ENCODE results near the gene GIPC2.
"Not testable (repeated sequence)": the region's sequence is repeated elsewhere in the genome, so short reads cannot be mapped to it uniquely, and the experiment has no call there.

GIPC2 gene

DNA sequence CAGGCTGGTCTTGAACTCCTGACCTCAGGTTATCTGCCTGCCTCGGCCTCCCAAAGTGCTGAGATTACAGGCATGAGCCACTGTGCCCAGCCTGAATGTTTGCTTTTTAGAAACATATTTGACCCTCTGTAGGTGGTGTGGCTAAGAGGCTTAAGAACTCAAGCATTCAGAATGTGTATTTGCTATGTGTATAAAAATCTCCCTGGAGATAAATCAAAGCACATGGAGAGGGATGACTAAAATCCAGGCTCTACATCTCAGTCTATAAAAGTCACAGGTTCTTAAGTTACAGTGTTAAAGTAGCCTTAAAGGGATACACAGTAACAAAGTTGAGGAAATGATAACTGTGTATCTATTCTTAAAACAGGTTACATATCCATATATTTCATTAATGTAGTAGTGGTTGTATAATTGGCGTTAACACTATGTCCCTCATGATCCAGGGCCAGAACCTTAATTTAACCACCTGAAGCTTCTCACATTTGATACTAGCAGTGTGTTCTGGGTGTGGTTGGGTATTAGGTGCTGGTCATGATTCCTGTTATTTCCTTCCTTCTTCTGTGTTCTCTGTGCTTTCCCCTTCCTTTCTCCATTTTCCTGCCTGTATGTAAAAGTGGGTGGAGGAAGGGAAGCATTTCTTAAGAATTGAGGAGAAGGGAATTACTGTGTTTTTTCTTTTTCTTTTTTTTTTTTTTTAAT is 16.2 kb downstream of the GIPC2 start:
- Histone ChIP-seq H3F3A (ENCODE audit: control insufficient read depth, insufficient read depth) (no peaks in the 10 kb centered on the region), H3K27me3 (ENCODE audit: control insufficient read depth, low read length) (no peaks in the 10 kb centered on the region), H3K4me2 (ENCODE audit: low read length) (no peak overlapping the region), H3K4me1 (ENCODE audit: control insufficient read depth, low read length) (no peaks in the 10 kb centered on the region), H3K9me3 (ENCODE audit: control insufficient read depth, insufficient read depth, low read length) (no peaks in the 10 kb centered on the region), H3K9me2 (replicated peaks; ENCODE audit: control insufficient read depth, low read length) (no peaks in the 10 kb centered on the region), H3K36me3 (ENCODE audit: control insufficient read depth, low read length) (no peaks in the 10 kb centered on the region), H3K4me3 (ENCODE audit: low read length) (no peak overlapping the region), H4K20me1 (ENCODE audit: control insufficient read depth, insufficient read depth, low read depth, low read length) (no peaks in the 10 kb centered on the region), H3K79me2 (ENCODE audit: control insufficient read depth, low read length) (no peaks in the 10 kb centered on the region), H3K27ac (ENCODE audit: low read depth, low read length) (no peak overlapping the region)
- TF ChIP-seq, protein P1, sequence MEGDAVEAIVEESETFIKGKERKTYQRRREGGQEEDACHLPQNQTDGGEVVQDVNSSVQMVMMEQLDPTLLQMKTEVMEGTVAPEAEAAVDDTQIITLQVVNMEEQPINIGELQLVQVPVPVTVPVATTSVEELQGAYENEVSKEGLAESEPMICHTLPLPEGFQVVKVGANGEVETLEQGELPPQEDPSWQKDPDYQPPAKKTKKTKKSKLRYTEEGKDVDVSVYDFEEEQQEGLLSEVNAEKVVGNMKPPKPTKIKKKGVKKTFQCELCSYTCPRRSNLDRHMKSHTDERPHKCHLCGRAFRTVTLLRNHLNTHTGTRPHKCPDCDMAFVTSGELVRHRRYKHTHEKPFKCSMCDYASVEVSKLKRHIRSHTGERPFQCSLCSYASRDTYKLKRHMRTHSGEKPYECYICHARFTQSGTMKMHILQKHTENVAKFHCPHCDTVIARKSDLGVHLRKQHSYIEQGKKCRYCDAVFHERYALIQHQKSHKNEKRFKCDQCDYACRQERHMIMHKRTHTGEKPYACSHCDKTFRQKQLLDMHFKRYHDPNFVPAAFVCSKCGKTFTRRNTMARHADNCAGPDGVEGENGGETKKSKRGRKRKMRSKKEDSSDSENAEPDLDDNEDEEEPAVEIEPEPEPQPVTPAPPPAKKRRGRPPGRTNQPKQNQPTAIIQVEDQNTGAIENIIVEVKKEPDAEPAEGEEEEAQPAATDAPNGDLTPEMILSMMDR (IDR thresholded peaks at IDR 0.05; ENCODE audit: low read depth, low read length, poor library complexity, severe bottlenecking), result no peak
- TF ChIP-seq EZH2phosphoT487 (IDR thresholded peaks at IDR 0.05; ENCODE audit: borderline replicate concordance, low read length), result no peak

DNA sequence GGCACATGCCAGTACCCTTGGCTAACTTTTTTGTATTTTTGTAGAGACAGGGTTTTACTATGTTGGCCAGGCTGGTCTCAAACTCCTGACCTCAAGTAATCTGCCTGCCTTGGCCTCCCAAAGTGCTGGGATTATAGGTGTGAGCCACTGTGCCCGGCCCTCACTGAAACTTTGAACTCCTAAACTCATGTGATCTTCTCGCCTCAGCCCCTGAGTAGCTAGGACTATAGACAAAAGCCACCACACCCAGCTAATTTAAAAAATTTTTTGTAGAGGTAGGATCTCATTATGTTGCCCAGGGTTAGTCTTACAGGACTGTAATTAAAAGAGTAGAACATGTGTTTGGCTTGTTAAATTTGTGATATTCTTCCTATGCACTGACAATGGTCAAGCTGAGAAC is 19.1 kb downstream of the GIPC2 start:
- H4K20me1 ChIP-seq (ENCODE audit: control insufficient read depth, insufficient read depth, low read depth, low read length), result not testable (repeated sequence)

DNA sequence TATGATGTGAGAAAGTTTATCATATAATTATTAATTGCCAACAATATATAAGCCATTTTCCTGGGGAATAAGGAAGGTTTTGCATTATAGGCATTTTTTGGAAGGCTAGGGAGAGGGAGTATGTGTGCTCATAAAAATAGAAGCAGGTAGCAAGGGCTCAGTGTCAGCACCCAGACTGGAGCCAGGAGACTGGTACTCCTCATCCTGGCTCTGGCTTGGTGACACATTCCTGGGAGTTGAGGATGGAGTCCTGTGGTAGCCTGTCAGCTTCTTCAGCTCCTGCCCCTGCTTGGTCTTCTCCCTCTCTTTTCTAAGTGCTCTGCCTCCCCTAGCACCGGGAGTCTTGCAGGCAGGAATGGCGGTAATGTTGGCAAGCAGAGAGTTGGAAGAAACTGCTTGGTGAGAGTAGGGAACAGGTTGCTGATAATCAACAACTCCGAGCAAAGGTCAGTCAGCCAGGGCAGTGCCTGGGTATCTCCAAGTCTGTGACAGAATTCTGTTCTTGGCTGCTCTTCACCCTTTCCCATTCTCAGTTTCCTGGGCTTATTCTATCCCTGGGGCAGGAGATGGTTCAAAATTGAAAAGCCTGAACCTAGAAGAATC is 23.0 kb downstream of the GIPC2 start:
- Histone ChIP-seq H3K9me2 (replicated peaks; ENCODE audit: control insufficient read depth, low read length) (no peaks in the 10 kb centered on the region), H3K4me2 (ENCODE audit: low read length) (no peak overlapping the region), H3K9me3 (ENCODE audit: control insufficient read depth, insufficient read depth, low read length) (no peaks in the 10 kb centered on the region), H4K20me1 (ENCODE audit: control insufficient read depth, insufficient read depth, low read depth, low read length) (no peaks in the 10 kb centered on the region), H3F3A (ENCODE audit: control insufficient read depth, insufficient read depth) (no peaks in the 10 kb centered on the region), H3K79me2 (ENCODE audit: control insufficient read depth, low read length) (no peaks in the 10 kb centered on the region), H3K36me3 (ENCODE audit: control insufficient read depth, low read length) (no peaks in the 10 kb centered on the region), H3K4me3 (ENCODE audit: low read length) (no peak overlapping the region), H3K27me3 (ENCODE audit: control insufficient read depth, low read length) (peaks cover 22% of the 10 kb centered on the region), H3K4me1 (ENCODE audit: control insufficient read depth, low read length) (no peaks in the 10 kb centered on the region), H3K27ac (ENCODE audit: low read depth, low read length) (no peak overlapping the region)
- TF ChIP-seq, protein P1 (IDR thresholded peaks at IDR 0.05; ENCODE audit: low read depth, low read length, poor library complexity, severe bottlenecking), result no peak
- no peak for TF ChIP-seq EZH2phosphoT487 (IDR thresholded peaks at IDR 0.05; ENCODE audit: borderline replicate concordance, low read length)

More for the DNA sequence above, 19.1 kb downstream of the GIPC2 start:
- H3K4me1 ChIP-seq (ENCODE audit: control insufficient read depth, low read length); H3K9me2 ChIP-seq (replicated peaks; ENCODE audit: control insufficient read depth, low read length); H3K4me2 ChIP-seq (ENCODE audit: low read length); H3K36me3 ChIP-seq (ENCODE audit: control insufficient read depth, low read length); H3F3A ChIP-seq (ENCODE audit: control insufficient read depth, insufficient read depth); H3K4me3 ChIP-seq (ENCODE audit: low read length); H3K79me2 ChIP-seq (ENCODE audit: control insufficient read depth, low read length); H3K27ac ChIP-seq (ENCODE audit: low read depth, low read length); H3K9me3 ChIP-seq (ENCODE audit: control insufficient read depth, insufficient read depth, low read length): not testable (repeated sequence)
- peaks cover 12% of the 10 kb centered on the region for H3K27me3 ChIP-seq (ENCODE audit: control insufficient read depth, low read length)

DNA sequence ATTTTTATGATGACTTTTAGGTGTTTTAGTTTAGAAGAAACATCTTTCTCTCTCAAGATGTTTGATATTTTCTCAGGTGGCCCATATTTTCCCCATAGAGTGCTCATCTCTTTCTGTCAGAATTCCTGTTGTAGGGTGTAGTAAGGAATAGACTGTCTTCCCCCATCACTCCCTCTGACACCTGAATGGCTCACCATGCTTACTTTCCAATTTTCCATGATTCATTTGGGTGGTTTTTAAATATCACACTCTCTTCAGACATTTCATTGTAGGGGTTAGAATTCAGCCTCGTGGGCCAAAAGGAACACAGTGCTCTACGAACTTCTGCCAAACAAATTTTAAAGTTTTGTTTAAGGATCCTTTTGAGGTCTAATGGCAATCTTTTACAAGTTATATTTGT is 24.0 kb downstream of the GIPC2 start:
- Histone ChIP-seq H3K27ac (ENCODE audit: low read depth, low read length) (no peak overlapping the region), H3K27me3 (ENCODE audit: control insufficient read depth, low read length) (peaks cover 22% of the 10 kb centered on the region)

More for the DNA sequence above, 24.0 kb downstream of the GIPC2 start:
- Histone ChIP-seq H3K79me2 (ENCODE audit: control insufficient read depth, low read length) (no peaks in the 10 kb centered on the region), H3F3A (ENCODE audit: control insufficient read depth, insufficient read depth) (no peaks in the 10 kb centered on the region), H3K4me2 (ENCODE audit: low read length) (no peak overlapping the region), H4K20me1 (ENCODE audit: control insufficient read depth, insufficient read depth, low read depth, low read length) (no peaks in the 10 kb centered on the region), H3K9me2 (replicated peaks; ENCODE audit: control insufficient read depth, low read length) (no peaks in the 10 kb centered on the region), H3K36me3 (ENCODE audit: control insufficient read depth, low read length) (no peaks in the 10 kb centered on the region), H3K9me3 (ENCODE audit: control insufficient read depth, insufficient read depth, low read length) (no peaks in the 10 kb centered on the region), H3K4me3 (ENCODE audit: low read length) (no peak overlapping the region), H3K4me1 (ENCODE audit: control insufficient read depth, low read length) (no peaks in the 10 kb centered on the region)
- no peak for TF ChIP-seq EZH2phosphoT487 (IDR thresholded peaks at IDR 0.05; ENCODE audit: borderline replicate concordance, low read length)
